Measurements from ENCODE around the gene EIF4G3. TPM values are rescaled to one million over a fixed set of nuclear protein-coding genes. Genes with fewer than 3 reads are reported as not detected.

The EIF4G3 gene
- total and polyA plus RNA-seq, 2 donors (not counting 1 experiment from before 2014, with no cell fraction given), result 33.6 to 76.0 TPM

DNA sequence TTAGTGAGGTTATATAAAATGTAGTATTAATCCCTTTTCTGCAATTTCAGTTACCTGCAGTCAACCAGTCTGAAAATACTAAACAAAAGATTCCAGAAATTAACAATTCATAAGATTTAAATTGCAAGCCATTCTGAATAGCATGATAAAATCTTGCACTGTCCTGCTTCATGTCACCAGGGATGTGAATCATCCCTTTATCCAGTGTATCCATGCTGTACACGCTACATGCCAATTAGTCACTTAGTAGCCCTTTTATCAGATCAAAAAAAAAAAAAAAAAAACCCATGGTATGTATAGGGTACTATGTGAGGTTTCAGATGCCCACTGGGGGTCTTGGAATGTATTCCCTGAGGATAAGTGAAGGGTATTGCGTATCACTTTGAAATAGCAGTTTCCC is 198.3 kb downstream of the EIF4G3 start:
- POLR2A ChIA-PET, result no interaction called here
- intact Hi-C loops (cut with micrococcal nuclease), result no loop called here
- TF ChIP-seq EZH2 (IDR thresholded peaks at IDR 0.05; ENCODE audit: borderline replicate concordance, insufficient read depth, low read depth, low read length, poor library complexity, severe bottlenecking), result no peak
- TF ChIP-seq, protein P1, sequence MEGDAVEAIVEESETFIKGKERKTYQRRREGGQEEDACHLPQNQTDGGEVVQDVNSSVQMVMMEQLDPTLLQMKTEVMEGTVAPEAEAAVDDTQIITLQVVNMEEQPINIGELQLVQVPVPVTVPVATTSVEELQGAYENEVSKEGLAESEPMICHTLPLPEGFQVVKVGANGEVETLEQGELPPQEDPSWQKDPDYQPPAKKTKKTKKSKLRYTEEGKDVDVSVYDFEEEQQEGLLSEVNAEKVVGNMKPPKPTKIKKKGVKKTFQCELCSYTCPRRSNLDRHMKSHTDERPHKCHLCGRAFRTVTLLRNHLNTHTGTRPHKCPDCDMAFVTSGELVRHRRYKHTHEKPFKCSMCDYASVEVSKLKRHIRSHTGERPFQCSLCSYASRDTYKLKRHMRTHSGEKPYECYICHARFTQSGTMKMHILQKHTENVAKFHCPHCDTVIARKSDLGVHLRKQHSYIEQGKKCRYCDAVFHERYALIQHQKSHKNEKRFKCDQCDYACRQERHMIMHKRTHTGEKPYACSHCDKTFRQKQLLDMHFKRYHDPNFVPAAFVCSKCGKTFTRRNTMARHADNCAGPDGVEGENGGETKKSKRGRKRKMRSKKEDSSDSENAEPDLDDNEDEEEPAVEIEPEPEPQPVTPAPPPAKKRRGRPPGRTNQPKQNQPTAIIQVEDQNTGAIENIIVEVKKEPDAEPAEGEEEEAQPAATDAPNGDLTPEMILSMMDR (IDR thresholded peaks at IDR 0.05), result no peak
- ATAC-seq (ENCODE audit: low read depth) (no peak), DNase-seq (no peak)
- H3K4me2 ChIP-seq (replicated peaks; ENCODE audit: low read depth, low read length, poor library complexity, severe bottlenecking), result no peak overlapping the region
- H3K27ac ChIP-seq (ENCODE audit: low read length in 2 of 2), result no peak overlapping the region
- no peak overlapping the region for H3K27ac Mint-ChIP-seq
- no peaks in the 10 kb centered on the region for H4K20me1 ChIP-seq (ENCODE audit: control insufficient read depth, insufficient read depth, low read length, poor library complexity, severe bottlenecking)
- H3K27me3 Mint-ChIP-seq, result no peaks in the 10 kb centered on the region
- peaks cover 0 to 5% of the 10 kb centered on the region in 2 experiments for H3K36me3 ChIP-seq (replicated peaks in 1 of 2; ENCODE audit: control extremely low read depth in 1 of 2, control insufficient read depth in 1 of 2, extremely low read depth in 1 of 2, insufficient read depth in 2 of 2, low read length in 1 of 2)
- no peaks in the 10 kb centered on the region for H3K79me2 ChIP-seq (ENCODE audit: control insufficient read depth, insufficient read depth, low read length)
- CTCF ChIA-PET, result interaction anchor here (6.5 kb wide), 1 partner anchor 217 kb away, joined by 94 read pairs; no protein-coding TSS in a partner anchor
- no CpG with 5 or more reads among the region's 2 CpGs for WGBS (ENCODE audit: insufficient coverage)
- no peak overlapping the region for H3K4me3 Mint-ChIP-seq
- no peaks in the 10 kb centered on the region for H3K9me3 ChIP-seq (ENCODE audit: control extremely low read depth in 1 of 3, control insufficient read depth in 2 of 3, insufficient read depth in 1 of 3, low read length in 2 of 3)
- no peaks in the 10 kb centered on the region for H3K4me1 ChIP-seq (ENCODE audit: control insufficient read depth in 2 of 2, insufficient read depth in 2 of 2, low read length in 2 of 2)
- no peak overlapping the region for H3K9ac ChIP-seq (ENCODE audit: low read length)
- no peaks in the 10 kb centered on the region for H3K9me3 Mint-ChIP-seq (ENCODE audit: insufficient read depth)
- H3K27me3 ChIP-seq (replicated peaks in 1 of 4; ENCODE audit: control extremely low read depth in 1 of 4, control insufficient read depth in 3 of 4, insufficient read depth in 4 of 4, low read length in 3 of 4), result no peaks in the 10 kb centered on the region
- no peaks in the 10 kb centered on the region for H3K4me1 Mint-ChIP-seq
- H3K4me3 ChIP-seq (ENCODE audit: control extremely low read depth in 1 of 5, extremely low read depth in 1 of 5, insufficient read depth in 1 of 5, low read depth in 2 of 5, low read length in 4 of 5), result no peak overlapping the region
- H2AFZ ChIP-seq (ENCODE audit: insufficient read depth, low read depth, low read length, poor library complexity, severe bottlenecking), result no peak overlapping the region

DNA sequence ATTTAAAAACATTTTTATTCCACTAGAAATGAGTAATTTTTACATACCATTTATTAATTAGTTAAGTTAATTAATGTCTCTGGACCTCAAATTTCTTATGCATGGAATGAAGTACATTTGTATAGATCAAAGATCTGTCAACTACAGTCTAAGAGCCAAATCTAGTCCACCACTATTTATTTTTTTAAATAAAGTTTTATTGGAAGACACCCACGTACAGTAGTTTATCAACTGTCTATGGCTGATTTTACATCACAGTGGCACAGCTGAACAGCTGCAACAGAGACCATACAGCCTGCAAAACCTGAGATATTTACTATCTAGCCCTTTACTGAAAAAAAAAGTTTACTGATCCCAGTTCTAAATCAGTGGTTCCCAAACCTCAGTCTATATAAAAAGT is 201.0 kb downstream of the EIF4G3 start:
- H3K79me2 ChIP-seq (ENCODE audit: control insufficient read depth, insufficient read depth, low read length), result no peaks in the 10 kb centered on the region
- Mint-ChIP-seq H3K27me3 (no peaks in the 10 kb centered on the region), H3K4me3 (no peak overlapping the region), H3K27ac (no peak overlapping the region), H3K9me3 (ENCODE audit: insufficient read depth) (no peaks in the 10 kb centered on the region), H3K4me1 (no peaks in the 10 kb centered on the region)
- intact Hi-C loops (cut with micrococcal nuclease), result no loop called here
- H3K4me2 ChIP-seq (replicated peaks; ENCODE audit: low read depth, low read length, poor library complexity, severe bottlenecking), result no peak overlapping the region
- H3K27me3 ChIP-seq (replicated peaks in 1 of 4; ENCODE audit: control extremely low read depth in 1 of 4, control insufficient read depth in 3 of 4, insufficient read depth in 4 of 4, low read length in 3 of 4), result no peaks in the 10 kb centered on the region
- DNase-seq, result no peak
- no peak overlapping the region for H2AFZ ChIP-seq (ENCODE audit: insufficient read depth, low read depth, low read length, poor library complexity, severe bottlenecking)
- H3K4me1 ChIP-seq (ENCODE audit: control insufficient read depth in 2 of 2, insufficient read depth in 2 of 2, low read length in 2 of 2), result no peaks in the 10 kb centered on the region
- H3K9me3 ChIP-seq (ENCODE audit: control extremely low read depth in 1 of 3, control insufficient read depth in 2 of 3, insufficient read depth in 1 of 3, low read length in 2 of 3), result no peaks in the 10 kb centered on the region
- H3K4me3 ChIP-seq (ENCODE audit: control extremely low read depth in 1 of 5, extremely low read depth in 1 of 5, insufficient read depth in 1 of 5, low read depth in 2 of 5, low read length in 4 of 5), result no peak overlapping the region
- H4K20me1 ChIP-seq (ENCODE audit: control insufficient read depth, insufficient read depth, low read length, poor library complexity, severe bottlenecking), result no peaks in the 10 kb centered on the region
- peaks cover 5 to 25% of the 10 kb centered on the region in 2 experiments for H3K36me3 ChIP-seq (replicated peaks in 1 of 2; ENCODE audit: control extremely low read depth in 1 of 2, control insufficient read depth in 1 of 2, extremely low read depth in 1 of 2, insufficient read depth in 2 of 2, low read length in 1 of 2)
- no peak overlapping the region for H3K27ac ChIP-seq (ENCODE audit: low read length in 2 of 2)
- WGBS (ENCODE audit: insufficient coverage), result no CpG with 5 or more reads among the region's 1 CpG
- no peak for ATAC-seq (ENCODE audit: low read depth)
- no peak overlapping the region for H3K9ac ChIP-seq (ENCODE audit: low read length)
- ChIA-PET POLR2A (no interaction called here), CTCF (no interaction called here)
- TF ChIP-seq, protein P1 (IDR thresholded peaks at IDR 0.05), result no peak
- TF ChIP-seq EZH2 (IDR thresholded peaks at IDR 0.05; ENCODE audit: borderline replicate concordance, insufficient read depth, low read depth, low read length, poor library complexity, severe bottlenecking), result no peak
